ENCODE measurements around the gene COG8.

DNA sequence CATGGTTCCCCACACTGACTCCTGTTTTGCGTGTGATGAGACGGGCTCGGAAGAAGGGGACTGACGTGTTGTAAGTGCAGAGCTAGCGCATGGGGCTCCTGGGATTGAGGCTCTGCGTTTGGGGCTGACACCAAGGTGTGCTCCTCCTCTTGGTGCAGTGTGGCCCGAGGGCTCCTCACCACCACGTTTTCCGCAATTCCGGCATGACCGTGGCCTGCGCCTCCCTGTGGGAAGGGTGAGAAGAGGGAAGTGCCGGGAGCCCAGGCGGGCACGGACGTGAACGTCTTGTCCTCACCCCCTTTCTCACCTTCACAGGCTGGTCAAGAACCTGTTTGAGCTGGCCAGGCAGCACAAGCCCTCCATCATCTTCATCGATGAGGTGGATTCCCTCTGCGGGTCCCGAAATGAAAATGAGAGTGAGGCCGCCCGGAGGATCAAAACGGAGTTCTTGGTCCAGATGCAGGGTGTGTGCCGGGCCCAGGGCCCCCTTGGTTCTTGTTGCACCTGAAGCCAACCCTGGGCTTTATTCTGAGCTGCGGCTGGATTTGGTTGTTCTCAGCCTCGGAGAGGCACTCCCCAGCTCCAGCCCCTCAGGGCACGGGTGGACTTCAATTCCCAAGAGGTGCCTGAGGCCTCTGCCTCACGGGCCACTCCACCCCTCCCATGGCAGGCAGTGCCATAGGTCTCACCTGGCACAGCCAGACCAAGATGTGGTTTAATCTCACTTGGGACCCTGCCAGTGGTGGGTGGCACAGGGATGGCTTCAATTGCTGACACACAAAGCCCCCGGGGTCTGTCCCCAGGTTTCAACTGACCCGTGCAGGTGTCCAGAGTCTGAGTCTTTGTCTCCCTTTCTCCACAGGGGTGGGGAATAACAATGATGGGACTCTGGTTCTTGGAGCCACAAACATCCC lies 19.3 kb downstream of the COG8 start:
- no peak for TF ChIP-seq CTCF (IDR thresholded peaks at IDR 0.05; ENCODE audit: low read depth, low read length, poor library complexity, severe bottlenecking)
- TF ChIP-seq EZH2phosphoT487 (IDR thresholded peaks at IDR 0.05; ENCODE audit: borderline replicate concordance, low read length), result no peak

All from DOHH2 (cell line).